ENCODE measurements around the gene UGT1A10. TPM values are rescaled to one million over a fixed set of nuclear protein-coding genes. Genes with fewer than 3 reads are reported as not detected.

The UGT1A10 gene
- total and polyA plus RNA-seq, 2 of the 13 experiments (the other 11 are each of a cell fraction or from before 2014, with no cell fraction given), result not detected

GRCh38 chr2:233756429-233757081 is 120.3 kb downstream of the UGT1A10 start (continued):
- TF ChIP-seq, protein P1, sequence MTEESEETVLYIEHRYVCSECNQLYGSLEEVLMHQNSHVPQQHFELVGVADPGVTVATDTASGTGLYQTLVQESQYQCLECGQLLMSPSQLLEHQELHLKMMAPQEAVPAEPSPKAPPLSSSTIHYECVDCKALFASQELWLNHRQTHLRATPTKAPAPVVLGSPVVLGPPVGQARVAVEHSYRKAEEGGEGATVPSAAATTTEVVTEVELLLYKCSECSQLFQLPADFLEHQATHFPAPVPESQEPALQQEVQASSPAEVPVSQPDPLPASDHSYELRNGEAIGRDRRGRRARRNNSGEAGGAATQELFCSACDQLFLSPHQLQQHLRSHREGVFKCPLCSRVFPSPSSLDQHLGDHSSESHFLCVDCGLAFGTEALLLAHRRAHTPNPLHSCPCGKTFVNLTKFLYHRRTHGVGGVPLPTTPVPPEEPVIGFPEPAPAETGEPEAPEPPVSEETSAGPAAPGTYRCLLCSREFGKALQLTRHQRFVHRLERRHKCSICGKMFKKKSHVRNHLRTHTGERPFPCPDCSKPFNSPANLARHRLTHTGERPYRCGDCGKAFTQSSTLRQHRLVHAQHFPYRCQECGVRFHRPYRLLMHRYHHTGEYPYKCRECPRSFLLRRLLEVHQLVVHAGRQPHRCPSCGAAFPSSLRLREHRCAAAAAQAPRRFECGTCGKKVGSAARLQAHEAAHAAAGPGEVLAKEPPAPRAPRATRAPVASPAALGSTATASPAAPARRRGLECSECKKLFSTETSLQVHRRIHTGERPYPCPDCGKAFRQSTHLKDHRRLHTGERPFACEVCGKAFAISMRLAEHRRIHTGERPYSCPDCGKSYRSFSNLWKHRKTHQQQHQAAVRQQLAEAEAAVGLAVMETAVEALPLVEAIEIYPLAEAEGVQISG (CRISPR knock-in tag; IDR thresholded peaks at IDR 0.05), result peak; percentile 55; the same call in 1 of the 2 replicates
- TF ChIP-seq ZNF230 (CRISPR knock-in tag; IDR thresholded peaks at IDR 0.05) (0 out of 2 replicates have a peak, but pooled peaks have one; percentile 26), IRX3 (CRISPR knock-in tag; IDR thresholded peaks at IDR 0.05; ENCODE audit: borderline replicate concordance, low read depth) (peak; percentile 81; the same call in 1 of the 2 replicates), THAP11 (CRISPR knock-in tag; IDR thresholded peaks at IDR 0.05) (peak; percentile 75), POGZ (CRISPR knock-in tag; IDR thresholded peaks at IDR 0.05) (peak; percentile 72), GATAD1 (CRISPR knock-in tag; IDR thresholded peaks at IDR 0.05) (peak; percentile 55), GPBP1L1 (CRISPR knock-in tag; IDR thresholded peaks at IDR 0.05) (no peak), ZNF616 (CRISPR knock-in tag; IDR thresholded peaks at IDR 0.05; ENCODE audit: low read depth) (no peak), SP5 (CRISPR knock-in tag; IDR thresholded peaks at IDR 0.05; ENCODE audit: borderline replicate concordance, low read depth) (peak; percentile 80), PHF5A (CRISPR knock-in tag; IDR thresholded peaks at IDR 0.05; ENCODE audit: low read depth, unreplicated experiment) (peak; percentile 62), TERF1 (CRISPR knock-in tag; IDR thresholded peaks at IDR 0.05) (no peak), SSRP1 (CRISPR knock-in tag; IDR thresholded peaks at IDR 0.05) (no peak), HDAC2 (CRISPR knock-in tag; IDR thresholded peaks at IDR 0.05) (peak; percentile 99)
- TF ChIP-seq, protein P2, sequence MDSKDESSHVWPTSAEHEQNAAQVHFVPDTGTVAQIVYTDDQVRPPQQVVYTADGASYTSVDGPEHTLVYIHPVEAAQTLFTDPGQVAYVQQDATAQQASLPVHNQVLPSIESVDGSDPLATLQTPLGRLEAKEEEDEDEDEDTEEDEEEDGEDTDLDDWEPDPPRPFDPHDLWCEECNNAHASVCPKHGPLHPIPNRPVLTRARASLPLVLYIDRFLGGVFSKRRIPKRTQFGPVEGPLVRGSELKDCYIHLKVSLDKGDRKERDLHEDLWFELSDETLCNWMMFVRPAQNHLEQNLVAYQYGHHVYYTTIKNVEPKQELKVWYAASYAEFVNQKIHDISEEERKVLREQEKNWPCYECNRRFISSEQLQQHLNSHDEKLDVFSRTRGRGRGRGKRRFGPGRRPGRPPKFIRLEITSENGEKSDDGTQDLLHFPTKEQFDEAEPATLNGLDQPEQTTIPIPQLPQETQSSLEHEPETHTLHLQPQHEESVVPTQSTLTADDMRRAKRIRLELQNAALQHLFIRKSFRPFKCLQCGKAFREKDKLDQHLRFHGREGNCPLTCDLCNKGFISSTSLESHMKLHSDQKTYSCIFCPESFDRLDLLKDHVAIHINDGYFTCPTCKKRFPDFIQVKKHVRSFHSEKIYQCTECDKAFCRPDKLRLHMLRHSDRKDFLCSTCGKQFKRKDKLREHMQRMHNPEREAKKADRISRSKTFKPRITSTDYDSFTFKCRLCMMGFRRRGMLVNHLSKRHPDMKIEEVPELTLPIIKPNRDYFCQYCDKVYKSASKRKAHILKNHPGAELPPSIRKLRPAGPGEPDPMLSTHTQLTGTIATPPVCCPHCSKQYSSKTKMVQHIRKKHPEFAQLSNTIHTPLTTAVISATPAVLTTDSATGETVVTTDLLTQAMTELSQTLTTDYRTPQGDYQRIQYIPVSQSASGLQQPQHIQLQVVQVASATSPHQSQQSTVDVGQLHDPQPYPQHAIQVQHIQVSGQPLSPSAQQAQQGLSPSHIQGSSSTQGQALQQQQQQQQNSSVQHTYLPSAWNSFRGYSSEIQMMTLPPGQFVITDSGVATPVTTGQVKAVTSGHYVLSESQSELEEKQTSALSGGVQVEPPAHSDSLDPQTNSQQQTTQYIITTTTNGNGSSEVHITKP (CRISPR knock-in tag; IDR thresholded peaks at IDR 0.05; ENCODE audit: low read depth), result 0 out of 2 replicates have a peak, but pooled peaks have one; percentile 50
- TF ChIP-seq, protein P3, sequence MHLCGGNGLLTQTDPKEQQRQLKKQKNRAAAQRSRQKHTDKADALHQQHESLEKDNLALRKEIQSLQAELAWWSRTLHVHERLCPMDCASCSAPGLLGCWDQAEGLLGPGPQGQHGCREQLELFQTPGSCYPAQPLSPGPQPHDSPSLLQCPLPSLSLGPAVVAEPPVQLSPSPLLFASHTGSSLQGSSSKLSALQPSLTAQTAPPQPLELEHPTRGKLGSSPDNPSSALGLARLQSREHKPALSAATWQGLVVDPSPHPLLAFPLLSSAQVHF (CRISPR knock-in tag; IDR thresholded peaks at IDR 0.05), result peak; percentile 89
- TF ChIP-seq, protein P4, sequence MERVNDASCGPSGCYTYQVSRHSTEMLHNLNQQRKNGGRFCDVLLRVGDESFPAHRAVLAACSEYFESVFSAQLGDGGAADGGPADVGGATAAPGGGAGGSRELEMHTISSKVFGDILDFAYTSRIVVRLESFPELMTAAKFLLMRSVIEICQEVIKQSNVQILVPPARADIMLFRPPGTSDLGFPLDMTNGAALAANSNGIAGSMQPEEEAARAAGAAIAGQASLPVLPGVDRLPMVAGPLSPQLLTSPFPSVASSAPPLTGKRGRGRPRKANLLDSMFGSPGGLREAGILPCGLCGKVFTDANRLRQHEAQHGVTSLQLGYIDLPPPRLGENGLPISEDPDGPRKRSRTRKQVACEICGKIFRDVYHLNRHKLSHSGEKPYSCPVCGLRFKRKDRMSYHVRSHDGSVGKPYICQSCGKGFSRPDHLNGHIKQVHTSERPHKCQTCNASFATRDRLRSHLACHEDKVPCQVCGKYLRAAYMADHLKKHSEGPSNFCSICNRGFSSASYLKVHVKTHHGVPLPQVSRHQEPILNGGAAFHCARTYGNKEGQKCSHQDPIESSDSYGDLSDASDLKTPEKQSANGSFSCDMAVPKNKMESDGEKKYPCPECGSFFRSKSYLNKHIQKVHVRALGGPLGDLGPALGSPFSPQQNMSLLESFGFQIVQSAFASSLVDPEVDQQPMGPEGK (CRISPR knock-in tag; IDR thresholded peaks at IDR 0.05), result peak; percentile 71
